Measurements from ENCODE around the gene RAB40C.

The RAB40C gene

DNA sequence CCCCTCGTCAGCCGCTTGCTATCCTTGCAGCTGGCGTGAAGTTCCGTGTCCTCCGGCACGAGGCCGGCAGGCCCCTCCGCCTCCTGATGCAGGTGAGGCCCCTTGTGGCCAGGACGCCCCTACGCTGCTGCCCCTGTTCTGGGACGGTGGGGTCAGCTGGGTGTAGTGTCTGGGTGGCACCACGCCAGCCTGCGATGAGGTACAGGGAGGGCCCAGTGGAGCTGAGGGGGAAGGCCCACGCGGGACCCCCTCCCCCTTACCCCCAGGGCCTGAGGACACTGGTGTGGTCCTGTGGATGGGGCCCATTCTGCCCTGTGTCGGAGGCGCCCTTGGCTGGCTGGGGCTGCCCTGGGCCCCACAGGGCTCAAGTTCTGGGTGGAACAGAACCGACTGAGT lies 7.7 kb upstream of the RAB40C start:
- CTCF ChIA-PET = interaction anchor here (0.7 to 4.7 kb wide), 7 partner anchors 9 to 78 kb away, joined by 3 to 21 read pairs (median 4); partner anchors contain the start of gene RAB40C
- Histone ChIP-seq H3K4me3 (ENCODE audit: control insufficient read depth in 1 of 7, extremely low read depth in 1 of 7, insufficient read depth in 4 of 7, low read depth in 2 of 7, low read length in 6 of 7) (no peak overlapping the region), H3K27ac (ENCODE audit: insufficient read depth in 1 of 2, low read depth in 1 of 2, low read length in 2 of 2, poor library complexity in 1 of 2, severe bottlenecking in 2 of 2) (no peak overlapping the region), H3K9me3 (ENCODE audit: control extremely low read depth in 1 of 5, control insufficient read depth in 4 of 5, insufficient read depth in 2 of 5, low read depth in 1 of 5, low read length in 4 of 5) (no peaks in the 10 kb centered on the region), H3K27me3 (replicated peaks in 2 of 5; ENCODE audit: control insufficient read depth in 4 of 5, insufficient read depth in 5 of 5, low read length in 4 of 5) (peaks cover 0 to 2% (median 0%) of the 10 kb centered on the region in 5 experiments), H3K4me1 (ENCODE audit: control extremely low read depth in 1 of 4, control insufficient read depth in 4 of 4, insufficient read depth in 4 of 4, low read length in 3 of 4) (peaks cover 0 to 15% (median 9%) of the 10 kb centered on the region in 4 experiments), H3K36me3 (ENCODE audit: control insufficient read depth in 4 of 4, insufficient read depth in 4 of 4, low read length in 3 of 4) (peaks cover 0 to 20% (median 8%) of the 10 kb centered on the region in 4 experiments)
- WGBS (ENCODE audit: insufficient coverage) = 89% methylated on average over 13 of the region's 18 CpGs
- POLR2A ChIA-PET = interaction anchor here (0.6 kb wide), 1 partner anchor 77 kb away, joined by 3 read pairs; no protein-coding TSS in a partner anchor
- no peak for DNase-seq

DNA sequence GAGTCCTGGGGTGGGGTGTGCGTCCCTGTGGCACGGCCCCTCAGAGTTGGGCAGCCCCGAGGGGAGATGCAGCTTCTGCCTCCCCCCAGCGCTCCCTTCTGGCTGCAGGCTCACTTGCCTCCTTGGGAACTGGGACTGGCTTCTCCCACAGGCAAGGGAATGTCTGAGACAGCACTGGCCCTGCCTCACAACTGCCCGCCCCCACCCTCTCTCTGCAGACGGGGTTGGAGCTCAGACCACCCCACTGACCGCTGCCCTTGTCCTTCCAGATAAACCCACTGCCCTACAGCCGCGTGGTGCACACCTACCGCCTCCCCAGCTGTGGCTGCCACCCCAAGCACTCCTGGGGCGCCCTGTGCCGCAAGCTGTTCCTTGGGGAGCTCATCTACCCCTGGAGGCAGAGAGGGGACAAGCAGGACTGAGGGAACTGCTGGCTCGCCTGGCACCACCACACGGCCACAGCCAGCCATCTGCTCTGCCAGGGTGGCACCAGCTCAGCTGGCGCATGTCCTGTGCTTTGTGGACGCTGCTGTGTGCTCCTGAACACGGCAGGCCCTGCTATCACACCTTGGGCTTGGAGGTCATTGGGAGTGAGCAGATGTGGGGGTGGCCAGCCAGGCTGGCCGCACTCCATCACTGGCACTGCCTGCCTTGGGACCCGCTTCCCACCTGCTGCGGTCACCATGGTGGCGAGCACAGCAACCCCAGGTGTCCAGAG lies 7.1 kb upstream of the RAB40C start:
- peaks cover 0 to 21% (median 14%) of the 10 kb centered on the region in 4 experiments for H3K4me1 ChIP-seq (ENCODE audit: control extremely low read depth in 1 of 4, control insufficient read depth in 4 of 4, insufficient read depth in 4 of 4, low read length in 3 of 4)
- WGBS (ENCODE audit: insufficient coverage) = over 99% methylated on average over 18 of the region's 21 CpGs
- H3K27ac ChIP-seq (ENCODE audit: insufficient read depth in 1 of 2, low read depth in 1 of 2, low read length in 2 of 2, poor library complexity in 1 of 2, severe bottlenecking in 2 of 2) = no peak overlapping the region
- peaks cover 0 to 2% (median 0%) of the 10 kb centered on the region in 5 experiments for H3K27me3 ChIP-seq (replicated peaks in 2 of 5; ENCODE audit: control insufficient read depth in 4 of 5, insufficient read depth in 5 of 5, low read length in 4 of 5)
- peaks cover 0 to 20% (median 8%) of the 10 kb centered on the region in 4 experiments for H3K36me3 ChIP-seq (ENCODE audit: control insufficient read depth in 4 of 4, insufficient read depth in 4 of 4, low read length in 3 of 4)
- H3K4me3 ChIP-seq (ENCODE audit: control insufficient read depth in 1 of 7, extremely low read depth in 1 of 7, insufficient read depth in 4 of 7, low read depth in 2 of 7, low read length in 6 of 7) = no peak overlapping the region
- DNase-seq = no peak
- ChIA-PET CTCF (interaction anchor here (1.0 to 4.7 kb wide), 5 partner anchors 9 to 26 kb away, joined by 3 to 21 read pairs (median 5); partner anchors contain the start of gene RAB40C), POLR2A (interaction anchor here (0.6 kb wide), 1 partner anchor 76 kb away, joined by 3 read pairs; no protein-coding TSS in a partner anchor)
- H3K9me3 ChIP-seq (ENCODE audit: control extremely low read depth in 1 of 5, control insufficient read depth in 4 of 5, insufficient read depth in 2 of 5, low read depth in 1 of 5, low read length in 4 of 5) = no peaks in the 10 kb centered on the region

DNA sequence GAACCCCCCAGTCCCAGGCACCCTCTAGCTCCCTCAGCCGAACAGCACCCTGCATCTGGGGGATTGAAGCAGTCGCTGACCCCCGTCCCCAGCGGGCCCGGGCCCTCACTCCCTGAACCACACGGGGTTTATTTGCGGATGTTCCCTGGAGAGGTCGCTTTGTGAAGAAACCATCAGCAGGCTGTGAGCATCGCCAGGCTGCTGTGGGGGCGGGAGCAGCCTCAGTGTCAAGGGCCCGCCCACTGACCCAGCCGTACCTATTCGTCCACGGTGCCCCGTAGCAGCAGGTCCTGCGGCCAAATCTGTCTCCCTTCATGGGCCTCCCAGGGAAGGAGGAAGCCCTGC lies 6.4 kb upstream of the RAB40C start:
- Histone ChIP-seq H3K4me3 (ENCODE audit: control insufficient read depth in 1 of 7, extremely low read depth in 1 of 7, insufficient read depth in 4 of 7, low read depth in 2 of 7, low read length in 6 of 7) (no peak overlapping the region), H3K27me3 (replicated peaks in 2 of 5; ENCODE audit: control insufficient read depth in 4 of 5, insufficient read depth in 5 of 5, low read length in 4 of 5) (peaks cover 0 to 2% (median 0%) of the 10 kb centered on the region in 5 experiments), H3K4me1 (ENCODE audit: control extremely low read depth in 1 of 4, control insufficient read depth in 4 of 4, insufficient read depth in 4 of 4, low read length in 3 of 4) (peaks cover 0 to 28% (median 21%) of the 10 kb centered on the region in 4 experiments), H3K36me3 (ENCODE audit: control insufficient read depth in 4 of 4, insufficient read depth in 4 of 4, low read length in 3 of 4) (peaks cover 0 to 20% (median 8%) of the 10 kb centered on the region in 4 experiments), H3K9me3 (ENCODE audit: control extremely low read depth in 1 of 5, control insufficient read depth in 4 of 5, insufficient read depth in 2 of 5, low read depth in 1 of 5, low read length in 4 of 5) (no peaks in the 10 kb centered on the region), H3K27ac (ENCODE audit: insufficient read depth in 1 of 2, low read depth in 1 of 2, low read length in 2 of 2, poor library complexity in 1 of 2, severe bottlenecking in 2 of 2) (no peak overlapping the region)
- POLR2A ChIA-PET = no interaction called here
- WGBS (ENCODE audit: insufficient coverage) = 86% methylated on average over 14 of the region's 16 CpGs
- CTCF ChIA-PET = interaction anchor here (0.8 to 1.7 kb wide), 4 partner anchors 10 to 200 kb away, joined by 3 to 6 read pairs (median 4); no protein-coding TSS in a partner anchor
- no peak for DNase-seq

DNA sequence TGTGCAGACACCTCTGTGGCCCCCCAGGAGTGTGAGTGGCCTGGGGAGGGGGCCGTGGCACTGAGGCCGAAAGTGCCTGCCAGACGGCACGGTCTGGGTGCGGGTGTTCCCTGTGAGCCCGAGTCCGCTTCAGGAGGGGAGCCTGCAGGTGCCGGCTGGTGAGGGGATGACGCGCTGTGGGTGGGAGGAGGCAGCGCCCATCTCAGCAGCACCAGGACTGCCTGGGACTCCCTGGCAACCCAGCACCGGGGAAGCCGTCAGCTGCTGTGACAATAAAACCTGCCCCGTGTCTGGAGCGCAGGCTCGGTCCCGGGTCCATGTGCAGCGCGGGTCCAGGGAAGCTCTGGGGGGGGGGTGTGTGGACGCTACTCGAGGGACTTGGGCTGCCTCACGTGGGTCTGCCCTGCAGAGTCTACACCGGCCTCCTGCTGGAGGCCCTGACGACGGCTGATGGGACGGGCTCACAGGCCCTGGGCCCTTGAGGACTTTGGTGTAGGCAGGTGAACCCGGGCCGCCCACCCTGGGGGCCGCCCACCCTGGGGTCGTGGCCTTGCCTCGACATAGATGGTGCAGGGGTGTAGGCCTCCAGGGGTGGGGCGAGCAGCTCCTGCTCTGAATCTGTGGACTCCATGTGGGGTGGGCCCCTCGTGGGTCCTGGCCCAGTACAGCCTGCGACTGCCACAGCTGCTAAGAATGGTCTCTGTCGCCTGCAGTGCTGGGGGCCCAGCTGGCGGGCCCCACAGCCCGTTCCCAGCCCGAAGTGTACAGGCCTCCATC lies 5.9 kb upstream of the RAB40C start:
- H3K27me3 ChIP-seq (replicated peaks in 2 of 5; ENCODE audit: control insufficient read depth in 4 of 5, insufficient read depth in 5 of 5, low read length in 4 of 5) = peaks cover 0 to 2% (median 0%) of the 10 kb centered on the region in 5 experiments
- no peak for DNase-seq
- H3K27ac ChIP-seq (ENCODE audit: insufficient read depth in 1 of 2, low read depth in 1 of 2, low read length in 2 of 2, poor library complexity in 1 of 2, severe bottlenecking in 2 of 2) = no peak overlapping the region
- WGBS (ENCODE audit: insufficient coverage) = 93% methylated on average over 33 of the region's 38 CpGs
- H3K9me3 ChIP-seq (ENCODE audit: control extremely low read depth in 1 of 5, control insufficient read depth in 4 of 5, insufficient read depth in 2 of 5, low read depth in 1 of 5, low read length in 4 of 5) = no peaks in the 10 kb centered on the region
- POLR2A ChIA-PET = no interaction called here
- H3K4me1 ChIP-seq (ENCODE audit: control extremely low read depth in 1 of 4, control insufficient read depth in 4 of 4, insufficient read depth in 4 of 4, low read length in 3 of 4) = peaks cover 0 to 28% (median 24%) of the 10 kb centered on the region in 4 experiments
- peaks cover 0 to 20% (median 8%) of the 10 kb centered on the region in 4 experiments for H3K36me3 ChIP-seq (ENCODE audit: control insufficient read depth in 4 of 4, insufficient read depth in 4 of 4, low read length in 3 of 4)
- H3K4me3 ChIP-seq (ENCODE audit: control insufficient read depth in 1 of 7, extremely low read depth in 1 of 7, insufficient read depth in 4 of 7, low read depth in 2 of 7, low read length in 6 of 7) = no peak overlapping the region
- CTCF ChIA-PET = interaction anchor here (0.8 to 1.6 kb wide), 2 partner anchors 9 to 201 kb away, joined by 3 to 5 read pairs; no protein-coding TSS in a partner anchor

DNA sequence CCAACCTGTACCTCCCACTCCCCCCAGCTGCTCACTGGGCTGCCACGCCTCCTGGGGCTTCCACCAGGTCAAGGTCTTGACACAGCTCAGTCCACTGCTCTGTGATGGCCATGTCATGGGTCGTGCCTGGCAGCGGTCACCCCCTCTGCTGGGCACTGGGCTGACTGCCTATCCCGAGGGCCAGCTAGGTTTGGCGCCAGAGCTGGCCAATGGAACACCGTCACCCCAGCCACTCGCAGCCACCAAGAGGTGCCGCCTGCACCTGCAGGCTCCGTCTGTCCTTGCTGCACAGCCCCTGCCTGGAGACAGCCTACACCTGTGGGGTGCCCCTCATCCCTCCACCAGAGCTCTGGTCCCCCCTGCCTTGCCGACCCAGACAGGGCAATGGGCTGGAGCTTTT lies 4.5 kb upstream of the RAB40C start:
- no peak overlapping the region for H3K27ac ChIP-seq (ENCODE audit: insufficient read depth in 1 of 2, low read depth in 1 of 2, low read length in 2 of 2, poor library complexity in 1 of 2, severe bottlenecking in 2 of 2)
- peaks cover 0 to 14% (median 8%) of the 10 kb centered on the region in 4 experiments for H3K36me3 ChIP-seq (ENCODE audit: control insufficient read depth in 4 of 4, insufficient read depth in 4 of 4, low read length in 3 of 4)
- 44% methylated on average over 9 of the region's 10 CpGs for WGBS (ENCODE audit: insufficient coverage)
- H3K9me3 ChIP-seq (ENCODE audit: control extremely low read depth in 1 of 5, control insufficient read depth in 4 of 5, insufficient read depth in 2 of 5, low read depth in 1 of 5, low read length in 4 of 5) = no peaks in the 10 kb centered on the region
- DNase-seq = no peak
- H3K4me1 ChIP-seq (ENCODE audit: control extremely low read depth in 1 of 4, control insufficient read depth in 4 of 4, insufficient read depth in 4 of 4, low read length in 3 of 4) = peaks cover 0 to 29% (median 23%) of the 10 kb centered on the region in 4 experiments
- peaks cover 0 to 2% (median 0%) of the 10 kb centered on the region in 5 experiments for H3K27me3 ChIP-seq (replicated peaks in 2 of 5; ENCODE audit: control insufficient read depth in 4 of 5, insufficient read depth in 5 of 5, low read length in 4 of 5)
- ChIA-PET POLR2A (no interaction called here), CTCF (interaction anchor here (0.6 to 2.7 kb wide), 3 partner anchors 15 to 72 kb away, joined by 3 to 11 read pairs (median 3); no protein-coding TSS in a partner anchor)
- H3K4me3 ChIP-seq (ENCODE audit: control insufficient read depth in 1 of 7, extremely low read depth in 1 of 7, insufficient read depth in 4 of 7, low read depth in 2 of 7, low read length in 6 of 7) = no peak overlapping the region

DNA sequence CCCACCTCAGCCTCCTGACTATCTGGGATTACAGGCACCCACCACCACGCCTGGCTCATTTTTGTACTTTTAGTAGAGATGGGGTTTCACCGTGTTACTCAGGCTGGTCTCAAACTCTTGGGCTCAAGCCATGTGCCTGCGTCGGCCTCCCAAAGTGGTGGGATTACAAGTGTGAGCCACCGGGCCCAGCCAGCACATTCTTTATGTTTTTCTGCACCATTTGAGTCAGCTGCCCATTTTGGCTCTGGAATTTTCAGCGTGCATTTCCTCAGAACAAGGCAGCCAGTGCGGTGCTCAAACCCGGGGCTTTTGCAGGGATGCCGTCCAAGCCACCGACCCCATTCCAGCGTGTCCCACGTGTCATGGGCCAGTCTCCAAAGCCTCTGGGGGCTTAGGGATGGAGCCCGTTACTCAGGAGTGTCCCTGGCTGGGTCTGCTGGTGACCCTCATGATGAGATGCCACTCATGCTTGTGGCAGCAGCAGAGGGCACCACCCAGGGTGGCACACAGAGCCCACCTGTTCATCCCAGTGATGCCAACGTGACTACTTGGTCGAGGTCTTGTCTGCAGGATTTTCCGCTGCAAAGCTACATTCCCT lies 3.7 kb upstream of the RAB40C start:
- WGBS (ENCODE audit: insufficient coverage) = 79% methylated on average over 15 of the region's 16 CpGs
- peaks cover 0 to 2% (median 0%) of the 10 kb centered on the region in 5 experiments for H3K27me3 ChIP-seq (replicated peaks in 2 of 5; ENCODE audit: control insufficient read depth in 4 of 5, insufficient read depth in 5 of 5, low read length in 4 of 5)
- CTCF ChIA-PET = interaction anchor here (1.3 to 2.7 kb wide), 2 partner anchors 14 to 50 kb away, joined by 3 to 11 read pairs; no protein-coding TSS in a partner anchor
- DNase-seq = no peak
- H3K27ac ChIP-seq (ENCODE audit: insufficient read depth in 1 of 2, low read depth in 1 of 2, low read length in 2 of 2, poor library complexity in 1 of 2, severe bottlenecking in 2 of 2) = no peak overlapping the region
- POLR2A ChIA-PET = no interaction called here
- H3K9me3 ChIP-seq (ENCODE audit: control extremely low read depth in 1 of 5, control insufficient read depth in 4 of 5, insufficient read depth in 2 of 5, low read depth in 1 of 5, low read length in 4 of 5) = no peaks in the 10 kb centered on the region
- H3K4me1 ChIP-seq (ENCODE audit: control extremely low read depth in 1 of 4, control insufficient read depth in 4 of 4, insufficient read depth in 4 of 4, low read length in 3 of 4) = peaks cover 0 to 37% (median 31%) of the 10 kb centered on the region in 4 experiments
- H3K36me3 ChIP-seq (ENCODE audit: control insufficient read depth in 4 of 4, insufficient read depth in 4 of 4, low read length in 3 of 4) = peaks cover 0 to 8% (median 5%) of the 10 kb centered on the region in 4 experiments
- no peak overlapping the region for H3K4me3 ChIP-seq (ENCODE audit: control insufficient read depth in 1 of 7, extremely low read depth in 1 of 7, insufficient read depth in 4 of 7, low read depth in 2 of 7, low read length in 6 of 7)

Measured in common myeloid progenitor, CD34-positive (primary cell).